Activated B cell treated with CpG ODN at 0.5 μM for 24 hours (primary cell): ENCODE results near the gene SLC40A1. TPM values are rescaled to one million over a fixed set of nuclear protein-coding genes. Genes with fewer than 3 reads are reported as not detected.

Source experiments
- ATAC-seq: fragments of 200-7000 bp; cut with Tn5 transposase; one replicate; pipeline ENCODE4 v1.10.0; 2021; ENCODE audit warnings: low read depth, mild to moderate bottlenecking, moderate library complexity
- CTCF ChIA-PET: fragments of 350-600 bp; sonication (Branson Sonifier 250); formaldehyde crosslinking; loops from one replicate; lab custom pipeline; 2021; ENCODE audit warnings: antibody characterized with exemption; lab: Charles Lee
- POLR2A ChIA-PET: fragments of 350-600 bp; sonication (Branson Sonifier 250); formaldehyde crosslinking; loops from one replicate; lab custom pipeline; 2021; ENCODE audit warnings: antibody characterized with exemption; lab: Charles Lee
- DNase-seq: peaks from one replicate; pipeline ENCODE4 v3.0.0; 2022
- H3K27ac Mint-ChIP-seq: one replicate; pipeline ENCODE4 v1.8.0; 2020; ENCODE audit warnings: mixed read lengths
- H3K27me3 Mint-ChIP-seq: one replicate; pipeline ENCODE4 v1.8.0; 2021; ENCODE audit warnings: mixed read lengths
- H3K36me3 Mint-ChIP-seq: one replicate; pipeline ENCODE4 v1.8.0; 2021; ENCODE audit warnings: low read depth, mixed read lengths
- H3K4me1 Mint-ChIP-seq: one replicate; pipeline ENCODE4 v1.8.0; 2021; ENCODE audit warnings: mixed read lengths
- H3K4me3 Mint-ChIP-seq: one replicate; pipeline ENCODE4 v1.8.0; 2020; ENCODE audit warnings: mild to moderate bottlenecking, mixed read lengths
- H3K9me3 Mint-ChIP-seq: one replicate; pipeline ENCODE4 v1.8.0; 2020; ENCODE audit warnings: mixed read lengths
- intact Hi-C: fragments of 100-400 bp; cut with micrococcal nuclease; formaldehyde crosslinking; loops from one replicate; pipeline ENCODE4 v1.15.1; 2024
- total RNA-seq: library from RNA; stranded (reverse); gene quantifications from 2 replicates; pipeline ENCODE4 v1.2.3, GENCODE V29; 2022
- TF ChIP-seq, protein P1 (sequence below): fragments of 200-600 bp; IDR thresholded peaks from one replicate; pipeline ENCODE4 v1.8.0; 2022; ENCODE audit warnings: antibody characterized with exemption, mild to moderate bottlenecking

Gene SLC40A1
- total RNA-seq, 1 donor from 2014 or later = 0.20 TPM

DNA sequence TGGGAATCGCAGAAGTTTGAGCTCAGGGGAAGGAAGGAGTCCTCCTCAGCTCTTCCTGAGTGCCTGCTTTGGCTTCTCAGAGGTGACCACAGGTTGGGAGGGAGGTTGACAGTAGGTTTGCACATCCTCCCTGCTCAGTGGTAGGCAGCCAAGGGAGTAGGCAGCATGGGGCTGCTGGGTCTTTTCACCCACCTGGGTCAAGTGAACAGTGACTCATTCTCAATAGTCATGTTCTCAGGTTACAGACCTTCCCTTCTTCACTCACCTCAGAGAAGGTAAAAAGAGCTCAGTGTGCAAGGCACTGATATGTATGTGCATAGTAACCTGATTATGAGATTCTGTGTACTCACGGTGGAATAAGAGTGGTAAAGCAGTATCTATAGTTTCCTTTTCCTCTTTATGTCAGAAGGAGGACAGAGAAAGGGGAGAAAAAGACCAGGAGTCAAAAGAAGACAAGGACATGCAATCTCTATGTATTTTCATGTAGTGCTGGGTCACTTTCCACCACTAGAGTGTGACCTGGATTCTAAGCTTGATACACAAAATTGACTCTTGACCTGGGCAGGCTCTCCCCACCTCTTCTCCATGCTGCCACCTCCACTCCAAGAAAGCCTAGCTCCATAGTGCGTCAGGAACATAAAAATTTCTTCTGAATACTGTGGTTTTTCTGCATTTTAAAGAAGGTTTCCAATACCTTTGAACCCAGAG, 44.2 kb upstream of the SLC40A1 start:
- ATAC-seq (no peak), DNase-seq (no peak)
- Mint-ChIP-seq H3K27me3 (peaks cover 10% of the 10 kb centered on the region), H3K36me3 (no peaks in the 10 kb centered on the region), H3K4me1 (no peaks in the 10 kb centered on the region), H3K27ac (no peak overlapping the region), H3K4me3 (no peak overlapping the region), H3K9me3 (no peaks in the 10 kb centered on the region)
- TF ChIP-seq, protein P1, sequence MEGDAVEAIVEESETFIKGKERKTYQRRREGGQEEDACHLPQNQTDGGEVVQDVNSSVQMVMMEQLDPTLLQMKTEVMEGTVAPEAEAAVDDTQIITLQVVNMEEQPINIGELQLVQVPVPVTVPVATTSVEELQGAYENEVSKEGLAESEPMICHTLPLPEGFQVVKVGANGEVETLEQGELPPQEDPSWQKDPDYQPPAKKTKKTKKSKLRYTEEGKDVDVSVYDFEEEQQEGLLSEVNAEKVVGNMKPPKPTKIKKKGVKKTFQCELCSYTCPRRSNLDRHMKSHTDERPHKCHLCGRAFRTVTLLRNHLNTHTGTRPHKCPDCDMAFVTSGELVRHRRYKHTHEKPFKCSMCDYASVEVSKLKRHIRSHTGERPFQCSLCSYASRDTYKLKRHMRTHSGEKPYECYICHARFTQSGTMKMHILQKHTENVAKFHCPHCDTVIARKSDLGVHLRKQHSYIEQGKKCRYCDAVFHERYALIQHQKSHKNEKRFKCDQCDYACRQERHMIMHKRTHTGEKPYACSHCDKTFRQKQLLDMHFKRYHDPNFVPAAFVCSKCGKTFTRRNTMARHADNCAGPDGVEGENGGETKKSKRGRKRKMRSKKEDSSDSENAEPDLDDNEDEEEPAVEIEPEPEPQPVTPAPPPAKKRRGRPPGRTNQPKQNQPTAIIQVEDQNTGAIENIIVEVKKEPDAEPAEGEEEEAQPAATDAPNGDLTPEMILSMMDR = no peak
- ChIA-PET POLR2A (no interaction called here), CTCF (no interaction called here)
- intact Hi-C loops = no loop called here

DNA sequence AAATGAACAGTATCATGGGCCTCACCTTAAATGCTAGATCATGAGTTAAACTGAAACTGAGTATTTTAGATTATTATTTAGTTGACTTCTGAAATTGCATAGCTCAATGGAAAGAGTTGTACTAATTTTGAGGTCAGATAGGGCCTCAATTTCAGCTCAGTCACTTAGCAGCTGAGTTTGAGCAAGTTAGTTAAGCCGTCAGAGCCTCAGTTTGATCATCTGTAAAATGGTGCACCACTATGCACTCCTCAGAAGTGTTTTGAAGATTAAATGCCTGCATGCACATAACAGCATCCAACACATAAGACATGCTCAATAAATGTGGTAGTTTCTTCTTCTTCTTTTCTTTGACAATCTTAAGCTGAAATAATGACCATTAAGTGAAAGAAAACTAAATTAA, 42.5 kb upstream of the SLC40A1 start:
- Mint-ChIP-seq H3K36me3 (no peaks in the 10 kb centered on the region), H3K9me3 (no peaks in the 10 kb centered on the region), H3K27me3 (peaks cover 10% of the 10 kb centered on the region), H3K4me3 (no peak overlapping the region), H3K27ac (no peak overlapping the region), H3K4me1 (no peaks in the 10 kb centered on the region)
- TF ChIP-seq, protein P1 = no peak
- POLR2A ChIA-PET = no interaction called here
- CTCF ChIA-PET = no interaction called here
- ATAC-seq = no peak
- DNase-seq = no peak
- intact Hi-C loops = no loop called here

DNA sequence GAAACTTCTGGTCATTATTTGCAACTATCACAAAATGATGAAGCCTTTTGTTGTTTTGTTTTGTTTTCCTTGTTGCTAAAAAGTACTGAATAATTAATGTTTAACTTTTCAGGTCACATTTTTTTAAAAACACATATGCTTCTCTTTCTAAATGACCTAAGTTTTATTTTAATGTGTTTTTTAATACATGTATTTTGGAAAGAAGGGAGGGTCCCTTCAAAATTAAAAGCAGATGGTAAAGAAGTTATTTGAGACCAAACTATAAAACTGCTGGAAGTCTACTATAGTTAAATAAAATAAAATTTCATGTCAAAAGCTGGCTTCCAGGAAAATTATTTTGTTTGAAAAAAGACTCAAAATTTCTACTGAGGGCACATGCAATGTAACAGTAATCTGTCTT, 41.2 kb upstream of the SLC40A1 start:
- ATAC-seq (no peak), DNase-seq (no peak)
- ChIA-PET POLR2A (no interaction called here), CTCF (no interaction called here)
- no peak overlapping the region for H3K4me3 Mint-ChIP-seq
- H3K36me3 Mint-ChIP-seq = no peaks in the 10 kb centered on the region
- H3K9me3 Mint-ChIP-seq = no peaks in the 10 kb centered on the region
- no peaks in the 10 kb centered on the region for H3K4me1 Mint-ChIP-seq
- TF ChIP-seq, protein P1 = no peak
- no peak overlapping the region for H3K27ac Mint-ChIP-seq
- H3K27me3 Mint-ChIP-seq = peaks cover 10% of the 10 kb centered on the region
- intact Hi-C loops = no loop called here

DNA sequence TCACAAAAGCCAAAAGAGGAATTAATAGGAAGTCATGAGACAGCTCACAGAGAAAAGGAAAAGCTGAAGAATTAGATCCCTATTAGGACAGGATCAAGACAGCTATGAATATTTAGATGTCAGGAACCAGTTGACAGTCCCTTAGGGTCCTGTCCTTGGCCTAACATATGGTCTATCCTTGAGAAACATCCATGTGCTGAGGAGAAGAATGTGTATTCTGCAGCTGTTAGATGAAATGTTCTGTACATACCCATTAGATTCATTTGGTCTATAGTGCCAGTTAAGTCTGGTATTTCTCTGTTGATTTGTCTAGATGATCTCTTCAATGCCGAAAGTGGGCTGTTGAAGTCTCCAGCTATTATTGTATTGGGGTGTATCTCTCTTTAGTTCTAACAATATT, 37.6 kb upstream of the SLC40A1 start:
- H3K4me1 Mint-ChIP-seq = no peaks in the 10 kb centered on the region
- DNase-seq (no peak), ATAC-seq (no peak)
- H3K4me3 Mint-ChIP-seq = no peak overlapping the region
- peaks cover 2% of the 10 kb centered on the region for H3K27me3 Mint-ChIP-seq
- no peak overlapping the region for H3K27ac Mint-ChIP-seq
- TF ChIP-seq, protein P1 = no peak
- CTCF ChIA-PET = no interaction called here
- intact Hi-C loops = no loop called here
- POLR2A ChIA-PET = no interaction called here
- no peaks in the 10 kb centered on the region for H3K36me3 Mint-ChIP-seq
- H3K9me3 Mint-ChIP-seq = no peaks in the 10 kb centered on the region

DNA sequence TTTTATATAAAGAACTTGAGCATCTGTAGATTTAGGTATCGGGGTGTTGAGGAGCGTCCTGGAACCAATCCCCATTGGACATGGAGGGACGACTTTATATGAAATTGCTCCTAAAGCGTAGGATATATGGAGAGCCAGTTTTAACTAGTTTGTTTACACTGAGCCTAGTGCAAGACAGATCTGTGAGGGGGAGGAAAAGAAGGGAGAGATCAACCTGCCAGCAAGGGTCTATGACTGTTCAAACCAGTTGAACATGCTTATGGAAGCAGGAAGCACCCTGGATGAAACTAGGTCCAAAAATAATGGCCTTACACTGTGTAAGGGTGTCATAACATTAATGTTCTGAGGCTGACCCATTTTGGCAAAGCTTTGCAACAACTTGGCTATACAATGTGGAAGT, 34.0 kb upstream of the SLC40A1 start:
- H3K9me3 Mint-ChIP-seq = no peaks in the 10 kb centered on the region
- intact Hi-C loops = no loop called here
- no peak overlapping the region for H3K27ac Mint-ChIP-seq
- ATAC-seq (no peak), DNase-seq (no peak)
- CTCF ChIA-PET = no interaction called here
- H3K27me3 Mint-ChIP-seq = peaks cover 4% of the 10 kb centered on the region
- TF ChIP-seq, protein P1 = no peak
- H3K36me3 Mint-ChIP-seq = no peaks in the 10 kb centered on the region
- H3K4me1 Mint-ChIP-seq = no peaks in the 10 kb centered on the region
- no peak overlapping the region for H3K4me3 Mint-ChIP-seq
- POLR2A ChIA-PET = no interaction called here
